GM18870 (cell line): ENCODE results near the gene ASPG.

Source experiments
- ATAC-seq: cut with Tn5 transposase; IDR thresholded peaks from one replicate; pipeline ENCODE4 v1.9.1; 2021; ENCODE audit warnings: moderate library complexity; ENCODE audit not compliant: unreplicated experiment

The ASPG gene

DNA sequence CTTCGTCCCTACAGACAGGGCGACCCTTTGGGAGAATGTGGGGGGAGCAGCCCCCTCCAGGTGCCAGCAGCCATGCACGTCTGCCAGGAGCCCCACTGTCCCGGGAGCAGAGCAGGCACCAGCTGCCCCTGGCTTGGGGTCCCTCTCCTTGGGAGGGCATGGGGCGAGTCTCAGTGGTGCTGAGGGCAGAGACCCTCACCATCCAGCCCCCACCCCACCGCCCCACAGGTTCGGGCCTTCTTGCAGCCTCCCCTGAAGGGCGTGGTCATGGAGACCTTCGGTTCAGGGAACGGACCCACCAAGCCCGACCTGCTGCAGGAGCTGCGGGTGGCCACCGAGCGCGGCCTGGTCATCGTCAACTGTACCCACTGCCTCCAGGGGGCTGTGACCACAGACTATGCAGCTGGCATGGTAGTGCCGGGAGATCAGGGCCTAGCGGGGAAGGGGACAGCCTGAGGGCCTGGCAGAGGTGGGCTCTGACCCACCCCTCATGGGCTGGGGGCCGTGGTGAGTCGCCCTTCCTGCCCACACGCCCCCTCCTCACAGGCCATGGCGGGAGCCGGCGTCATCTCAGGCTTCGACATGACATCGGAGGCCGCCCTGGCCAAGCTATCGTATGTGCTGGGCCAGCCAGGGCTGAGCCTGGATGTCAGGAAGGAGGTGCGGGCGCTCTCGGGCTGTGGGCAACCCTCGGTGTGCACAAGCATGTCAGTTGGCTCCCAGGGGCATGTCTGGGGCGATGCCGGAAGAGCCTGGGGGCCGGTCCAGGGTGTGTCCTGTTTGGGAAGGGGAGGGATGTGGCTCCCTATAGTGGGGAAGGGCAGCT is 18.8 kb downstream of the ASPG start:
- no peak for ATAC-seq

DNA sequence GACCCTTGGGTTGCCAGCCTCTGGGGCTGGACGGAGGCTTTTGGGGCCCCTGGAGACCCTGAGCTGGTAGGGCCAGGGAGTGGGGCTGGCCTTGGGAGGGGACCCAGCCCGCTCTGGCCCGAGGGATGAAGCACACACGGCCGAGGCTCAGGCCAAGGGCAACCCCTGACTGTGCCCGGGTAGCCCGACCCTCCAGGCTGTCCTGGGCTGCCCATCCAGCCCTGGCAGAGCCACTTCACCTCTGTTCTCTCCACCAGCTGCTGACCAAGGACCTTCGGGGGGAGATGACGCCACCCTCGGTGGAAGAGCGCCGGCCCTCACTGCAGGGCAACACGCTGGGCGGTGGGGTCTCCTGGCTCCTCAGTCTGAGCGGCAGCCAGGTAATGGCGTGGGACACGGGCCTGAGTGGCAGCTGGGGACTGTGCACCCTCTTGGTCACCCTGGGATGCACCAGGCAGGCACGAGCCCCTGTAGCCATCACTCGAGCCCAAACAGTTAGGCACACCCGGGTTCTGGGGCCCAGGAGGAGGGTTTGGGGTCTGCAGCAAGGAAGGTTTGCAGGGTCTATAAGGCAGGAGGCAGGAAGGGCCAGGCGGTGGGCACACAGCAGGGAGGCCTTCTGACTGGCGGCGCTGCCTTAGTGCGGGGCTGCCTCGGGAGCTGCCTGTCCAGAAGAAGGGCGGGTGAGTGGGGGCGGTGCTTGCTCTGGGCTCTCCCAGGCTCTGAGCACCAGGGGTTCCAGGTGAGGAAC is 19.7 kb downstream of the ASPG start:
- no peak for ATAC-seq

DNA sequence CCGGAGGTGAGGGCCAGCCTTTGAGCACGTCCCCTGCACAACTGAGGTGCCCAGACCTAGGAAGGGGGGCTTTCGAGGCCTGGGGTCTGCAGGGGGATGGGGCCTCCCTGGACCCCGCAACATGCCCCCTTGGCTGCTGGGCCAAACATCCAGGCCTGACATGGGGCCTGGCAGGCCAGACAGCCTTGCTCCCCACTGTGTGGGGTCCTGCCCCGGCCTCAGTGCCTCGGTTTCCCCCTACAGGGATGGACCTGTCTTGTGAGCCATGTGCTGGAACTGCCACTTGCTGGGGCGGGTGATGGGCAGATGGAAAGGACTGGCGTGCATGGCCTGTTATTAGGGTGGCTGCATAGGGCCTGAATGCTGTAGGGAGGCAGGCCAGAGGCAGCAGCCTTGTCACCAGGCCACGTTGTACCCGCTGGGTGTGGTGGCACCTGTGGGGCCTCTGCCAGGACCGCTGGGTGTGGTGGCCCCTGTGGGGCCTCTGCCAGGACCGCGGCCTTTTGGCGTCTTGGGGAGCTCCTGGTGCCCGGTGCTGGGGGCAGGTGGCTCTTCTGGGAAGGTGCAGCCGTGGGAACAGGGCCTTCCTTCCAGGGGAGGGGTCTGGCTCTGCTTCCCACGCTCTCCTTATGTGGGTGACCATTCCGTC is 20.4 kb downstream of the ASPG start:
- ATAC-seq = no peak

DNA sequence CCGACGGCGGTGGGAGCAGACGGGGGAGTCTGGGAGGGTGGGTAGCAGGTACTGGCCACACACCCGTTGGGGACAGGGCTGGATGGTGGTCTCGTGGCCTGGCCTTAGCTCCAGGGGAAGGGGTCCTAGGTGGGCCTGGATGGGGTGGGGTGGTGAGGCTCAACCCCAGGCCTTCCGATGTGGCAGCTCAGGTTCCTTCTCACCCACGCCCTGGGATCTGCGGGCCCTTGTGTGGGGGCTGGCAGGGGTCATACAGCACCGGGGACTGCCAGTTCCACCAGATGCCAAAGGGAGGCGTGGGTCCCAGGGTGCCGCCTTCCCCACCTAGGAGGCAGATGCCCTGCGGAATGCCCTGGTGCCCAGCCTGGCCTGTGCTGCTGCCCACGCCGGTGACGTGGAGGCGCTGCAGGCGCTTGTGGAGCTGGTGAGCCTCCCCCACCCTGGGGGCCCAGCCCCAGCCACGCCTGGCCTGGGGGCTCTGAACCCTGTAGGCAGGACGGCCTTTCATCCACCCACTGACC is 21.0 kb downstream of the ASPG start:
- no peak for ATAC-seq

DNA sequence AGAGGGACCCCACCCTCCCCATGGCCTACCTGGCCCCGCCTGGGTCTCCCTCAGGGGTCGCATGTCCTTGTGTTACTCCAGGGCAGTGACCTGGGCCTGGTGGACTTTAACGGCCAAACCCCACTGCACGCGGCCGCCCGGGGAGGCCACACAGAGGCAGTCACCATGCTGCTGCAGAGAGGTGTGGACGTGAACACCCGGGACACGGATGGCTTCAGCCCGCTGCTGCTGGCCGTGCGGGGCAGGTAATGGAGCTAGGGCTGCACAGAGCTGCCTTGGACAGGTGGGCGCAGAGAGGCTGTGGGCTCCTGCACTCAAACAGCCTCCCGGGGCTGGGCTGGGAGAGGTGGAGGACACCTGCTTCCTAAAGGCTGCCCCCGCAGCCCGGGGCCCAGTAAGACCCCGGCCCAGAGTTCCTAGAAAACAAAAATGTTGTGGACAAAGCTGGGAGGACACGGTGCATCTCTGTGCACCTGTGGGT is 21.6 kb downstream of the ASPG start:
- no peak for ATAC-seq

DNA sequence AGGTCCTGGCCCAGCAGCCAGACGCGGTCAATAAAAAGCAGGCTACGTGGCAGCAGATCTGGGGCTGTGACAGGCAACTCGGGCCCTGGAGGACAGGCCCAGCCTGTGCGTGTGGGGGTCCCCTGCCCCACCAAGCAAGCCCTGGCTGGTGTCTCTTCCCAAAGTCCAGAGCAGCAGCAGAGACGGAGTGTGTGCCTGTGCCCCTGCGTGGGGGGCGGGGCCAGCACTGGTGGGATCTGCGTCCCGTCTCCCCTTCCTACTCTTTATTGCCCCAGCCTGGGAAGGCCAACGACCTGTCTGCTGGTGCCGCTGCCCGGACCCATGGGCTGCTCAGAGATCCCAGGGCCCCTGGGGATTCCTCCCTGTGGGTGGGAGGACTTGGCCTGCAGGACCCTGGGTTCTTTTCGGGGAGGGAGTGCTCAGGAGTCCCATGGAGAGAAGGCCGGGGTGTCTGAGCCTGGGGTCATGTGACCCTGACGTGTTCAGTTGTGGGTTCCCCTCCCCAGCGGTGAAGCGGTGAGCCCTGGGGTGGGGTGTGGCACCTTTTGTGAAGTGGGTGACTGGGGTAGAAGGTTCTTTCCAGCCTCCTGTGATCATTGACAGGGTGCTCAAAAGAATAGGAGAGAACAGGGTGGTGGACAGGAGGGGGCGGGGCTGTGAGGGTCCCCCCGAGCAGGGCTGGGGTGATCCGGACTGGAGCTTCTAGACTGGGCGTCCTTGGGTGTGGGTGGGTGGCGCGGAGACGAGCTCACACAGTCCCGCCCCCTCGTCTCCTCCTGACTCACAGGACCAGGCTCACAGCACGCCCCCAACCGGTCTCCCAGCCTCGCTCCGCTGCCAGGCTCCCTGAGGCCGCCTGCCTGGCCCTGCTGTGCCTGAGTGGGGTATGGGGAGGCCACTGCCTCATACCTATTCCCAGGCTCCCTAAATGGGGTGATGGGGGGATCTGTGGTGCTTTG is 22.4 kb downstream of the ASPG start:
- ATAC-seq = no peak

DNA sequence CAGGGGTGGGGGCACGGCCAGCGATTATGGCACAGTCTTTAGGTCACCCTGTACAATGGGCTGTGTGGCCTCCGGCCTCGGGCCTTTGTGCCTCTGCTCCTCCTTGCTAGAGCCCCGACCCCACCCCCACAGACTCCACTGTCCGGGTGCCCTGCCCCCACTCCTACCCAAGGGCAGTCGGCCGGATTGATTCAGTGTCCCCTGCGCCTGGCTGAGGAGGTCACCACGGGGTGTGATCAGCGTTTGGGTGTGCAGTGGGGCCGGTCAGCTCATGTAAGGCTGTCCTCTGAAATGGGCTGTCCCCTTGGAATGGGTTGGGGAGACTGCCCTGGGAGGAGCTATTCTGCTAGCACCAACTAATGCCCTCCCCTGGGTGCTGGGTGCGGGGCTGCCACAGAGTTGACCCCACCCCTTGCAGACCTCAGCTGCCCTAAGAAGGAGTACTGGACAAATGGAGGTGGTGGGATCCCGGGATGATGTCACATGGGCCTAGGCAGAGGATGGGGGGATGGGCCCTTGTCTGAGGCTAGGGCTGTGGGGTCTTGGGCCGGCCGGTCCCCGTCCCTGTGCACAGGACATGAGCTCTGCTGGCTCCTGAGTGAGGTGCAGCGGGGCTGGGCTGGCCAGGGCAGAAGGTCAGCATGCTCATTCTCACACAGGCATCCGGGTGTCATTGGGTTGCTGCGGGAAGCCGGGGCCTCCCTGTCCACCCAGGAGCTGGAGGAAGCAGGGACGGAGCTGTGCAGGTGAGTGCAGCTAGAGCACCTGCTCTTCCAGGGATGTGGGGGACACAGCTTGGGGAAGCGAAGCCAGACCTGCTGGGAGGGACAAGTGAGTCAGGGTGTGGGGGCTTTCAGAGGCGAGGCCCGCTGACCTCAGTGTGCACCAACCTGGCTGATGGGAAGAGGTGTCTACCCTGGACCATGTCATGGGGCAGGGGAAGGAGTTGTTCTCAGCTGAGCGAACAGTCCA is 23.4 kb downstream of the ASPG start:
- no peak for ATAC-seq

DNA sequence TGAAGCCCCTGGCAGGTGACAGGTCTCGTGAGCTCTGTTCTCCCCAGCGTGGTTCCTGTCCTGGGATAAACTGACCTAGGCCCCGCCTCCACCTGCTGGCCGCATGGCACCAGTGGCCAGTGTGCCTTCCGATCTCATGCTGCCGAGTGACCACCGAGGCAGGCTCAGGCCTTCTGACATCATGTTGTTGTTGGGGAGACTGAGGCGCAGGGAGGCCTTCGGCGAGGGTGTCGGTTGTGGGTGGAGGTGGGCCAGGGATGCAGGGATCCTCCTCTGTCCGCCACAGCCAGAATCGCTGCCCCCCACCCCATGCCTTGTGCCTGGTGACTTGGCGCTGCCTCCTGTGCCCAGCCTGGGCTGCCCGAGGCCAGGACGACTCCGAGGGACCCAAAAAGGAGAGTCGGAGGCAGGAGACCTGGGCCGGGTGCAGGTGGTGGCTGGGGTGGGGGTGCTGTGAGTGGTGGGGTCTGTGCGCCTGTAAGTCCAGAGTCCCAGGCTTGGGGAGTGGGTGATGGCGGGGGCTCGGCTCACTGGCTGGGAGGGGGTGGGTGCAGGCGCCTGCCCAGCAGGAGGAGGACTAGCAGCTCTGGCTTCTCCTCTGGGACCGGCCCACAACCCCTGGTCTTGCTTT is 24.3 kb downstream of the ASPG start:
- ATAC-seq = no peak

DNA sequence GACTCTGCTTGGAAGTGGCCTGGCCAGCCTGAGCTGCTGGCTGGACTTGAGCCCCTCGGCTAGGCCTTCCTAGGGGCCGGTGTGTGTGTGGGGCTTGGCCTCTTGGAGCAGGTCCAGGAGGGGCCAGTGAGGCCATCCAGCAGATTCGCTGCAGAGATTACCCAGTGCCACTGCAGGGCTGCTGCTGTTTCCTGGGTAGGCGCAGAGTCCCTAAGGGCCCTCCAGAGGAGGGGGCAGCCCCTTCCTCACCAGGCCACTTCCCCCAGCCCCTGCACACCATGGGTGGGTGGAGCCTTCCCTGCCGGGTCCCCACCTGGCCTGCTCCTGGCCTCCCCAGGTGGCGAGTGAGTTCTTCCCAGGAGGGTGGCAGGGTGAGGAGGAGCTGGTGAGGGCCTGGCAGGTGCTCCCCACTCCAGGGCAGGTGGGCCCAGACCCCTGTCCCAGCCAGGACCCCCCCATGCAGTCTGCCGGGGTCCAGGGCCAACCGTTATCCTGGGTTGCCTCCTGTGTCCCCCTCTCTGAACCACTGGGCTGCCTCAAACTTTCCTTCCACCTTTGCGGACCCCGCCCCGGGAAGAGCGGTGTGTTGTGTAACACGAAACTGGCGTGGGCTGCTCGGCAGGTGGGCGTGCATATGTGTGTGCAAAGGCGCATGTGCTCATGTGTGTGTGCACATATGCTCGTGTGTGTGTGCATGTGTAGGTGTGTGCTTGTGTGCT is 25.1 kb downstream of the ASPG start:
- no peak for ATAC-seq

DNA sequence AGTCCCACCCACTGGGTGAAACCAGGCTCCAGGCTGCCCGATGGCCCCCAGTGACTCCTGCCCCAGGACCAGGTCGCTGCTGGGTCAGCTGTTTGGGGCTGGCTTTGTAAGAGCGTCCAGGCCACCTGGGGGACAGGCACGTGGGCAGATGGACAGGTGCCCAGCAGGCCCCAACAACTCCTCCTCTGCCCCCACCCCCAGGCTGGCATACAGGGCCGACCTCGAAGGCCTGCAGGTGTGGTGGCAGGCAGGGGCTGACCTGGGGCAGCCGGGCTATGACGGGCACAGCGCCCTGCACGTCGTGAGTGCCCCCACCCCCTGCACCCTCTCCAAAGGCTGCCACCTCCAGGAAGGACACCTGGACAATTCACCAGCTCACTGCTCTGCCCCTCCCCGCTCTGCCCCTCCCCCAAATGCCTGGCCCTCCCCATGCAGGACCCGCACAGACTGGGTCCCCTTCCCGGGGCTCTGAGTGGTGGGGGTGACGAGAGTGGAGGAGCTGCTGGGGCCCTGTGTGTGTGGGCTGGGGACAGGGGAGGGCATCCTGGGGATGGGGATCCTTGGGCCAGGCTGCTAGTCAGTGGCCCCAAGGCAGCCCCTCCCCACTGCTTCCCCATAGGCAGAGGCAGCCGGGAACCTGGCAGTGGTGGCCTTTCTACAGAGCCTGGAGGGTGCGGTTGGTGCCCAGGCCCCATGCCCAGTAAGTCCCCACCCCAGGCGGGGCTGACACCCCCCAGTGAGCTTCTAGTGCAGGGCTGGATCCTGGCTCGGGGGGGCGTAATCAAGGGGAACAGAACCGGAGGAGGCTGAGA is 26.0 kb downstream of the ASPG start:
- ATAC-seq = no peak

DNA sequence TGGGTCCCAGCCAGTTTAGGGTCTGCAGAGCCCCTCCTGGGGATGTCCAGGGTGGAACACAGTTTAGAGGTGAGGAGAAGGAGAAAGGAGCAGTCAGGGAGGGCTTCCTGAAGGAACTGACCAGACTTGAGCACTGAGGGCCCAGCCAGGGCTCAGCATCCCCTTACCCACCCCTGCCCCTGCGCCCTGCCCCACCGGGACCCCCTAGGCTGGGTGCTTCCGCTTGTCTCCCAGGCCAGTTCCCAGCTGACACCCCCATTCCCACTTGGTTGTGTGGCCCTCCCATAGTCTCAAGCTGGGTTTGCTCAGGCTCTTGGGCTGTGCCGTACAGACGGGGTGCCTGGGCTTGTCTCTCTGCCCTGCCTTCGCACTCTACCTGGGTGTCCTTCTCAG is 26.6 kb downstream of the ASPG start:
- no peak for ATAC-seq

DNA sequence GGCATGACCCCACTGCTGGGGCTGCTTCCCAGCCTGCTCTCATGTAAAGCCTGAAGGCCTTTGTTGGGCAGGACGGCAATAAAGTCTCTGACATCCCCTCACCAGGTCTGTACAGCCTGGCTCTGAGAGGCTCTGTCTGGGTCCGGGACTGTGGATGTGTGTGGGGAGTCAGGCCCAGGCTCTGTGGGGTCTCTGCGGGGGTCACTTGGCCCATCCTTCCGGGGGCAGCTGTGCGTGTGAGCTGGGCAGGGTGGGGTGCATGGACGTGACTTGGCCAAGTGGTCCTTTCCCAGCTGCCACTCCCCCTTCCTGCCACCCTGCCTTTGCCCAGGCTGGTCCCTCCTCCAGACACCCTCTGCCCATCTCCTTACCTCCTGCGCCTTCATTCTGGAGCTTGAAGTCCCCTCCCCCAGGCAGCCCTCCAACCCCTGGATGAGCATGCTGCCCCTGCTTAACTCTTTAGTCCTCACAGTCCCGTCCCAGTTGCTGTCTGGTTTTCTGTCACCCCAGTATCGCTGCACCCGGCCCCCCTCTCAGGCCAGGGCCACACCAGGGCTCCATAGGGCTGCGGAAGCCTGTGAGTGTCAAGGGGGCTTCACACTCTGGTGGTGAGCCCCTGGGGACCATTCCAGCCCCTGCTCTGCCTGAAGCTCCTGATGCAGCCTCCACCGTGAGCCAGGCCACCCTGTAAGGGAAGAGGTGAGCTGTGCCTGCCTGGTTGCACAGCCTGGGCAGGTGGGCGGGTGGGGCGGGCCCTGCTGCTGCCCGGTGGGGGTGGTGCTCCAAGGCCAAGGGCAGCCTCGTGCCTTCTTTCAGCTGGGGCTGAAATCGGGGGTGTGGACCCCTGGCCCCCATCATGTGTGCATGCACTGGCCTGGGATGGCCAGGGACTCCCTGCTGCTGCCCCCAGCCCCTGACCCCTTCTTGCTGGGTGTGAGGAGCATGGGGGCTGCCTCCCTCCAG is 27.4 kb downstream of the ASPG start:
- ATAC-seq = no peak

DNA sequence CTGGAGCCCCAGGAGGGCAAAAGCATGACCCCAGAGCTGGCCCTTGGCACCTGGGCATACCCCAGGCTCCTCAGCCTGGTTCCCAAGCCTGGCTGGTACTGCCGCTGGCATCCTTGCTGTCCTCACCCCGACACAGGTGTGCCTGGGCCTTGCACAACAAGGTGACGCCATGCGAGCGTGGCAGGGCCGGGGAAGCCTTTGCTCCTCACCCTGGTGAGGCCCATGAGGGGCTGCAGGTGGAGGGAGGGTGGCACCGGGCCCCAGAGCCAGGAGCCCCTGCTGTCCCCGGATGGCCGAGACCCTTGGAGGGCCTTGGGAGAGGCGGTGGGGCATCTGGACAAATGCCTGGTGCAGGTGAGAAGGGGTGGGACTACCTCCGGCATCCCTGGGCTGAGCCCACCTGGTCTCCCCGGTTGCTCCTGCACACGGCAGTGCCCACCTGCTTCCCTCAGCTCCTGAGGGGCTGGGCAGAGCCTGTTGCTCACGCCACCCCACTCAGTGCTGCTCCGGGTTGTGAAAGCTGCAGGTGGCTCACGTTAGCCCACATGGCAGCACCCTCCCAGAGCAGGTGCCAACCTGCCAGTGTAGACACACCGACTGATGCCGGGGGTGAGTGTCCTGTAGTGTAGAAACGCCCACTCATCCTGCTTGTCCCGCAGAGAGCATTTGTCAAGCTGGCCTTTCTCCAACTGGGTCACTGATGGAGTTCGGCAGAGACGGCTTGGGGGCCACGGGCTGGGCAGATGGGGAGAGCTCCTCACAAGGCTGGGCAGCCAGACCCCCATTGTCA is 28.3 kb downstream of the ASPG start:
- no peak for ATAC-seq

DNA sequence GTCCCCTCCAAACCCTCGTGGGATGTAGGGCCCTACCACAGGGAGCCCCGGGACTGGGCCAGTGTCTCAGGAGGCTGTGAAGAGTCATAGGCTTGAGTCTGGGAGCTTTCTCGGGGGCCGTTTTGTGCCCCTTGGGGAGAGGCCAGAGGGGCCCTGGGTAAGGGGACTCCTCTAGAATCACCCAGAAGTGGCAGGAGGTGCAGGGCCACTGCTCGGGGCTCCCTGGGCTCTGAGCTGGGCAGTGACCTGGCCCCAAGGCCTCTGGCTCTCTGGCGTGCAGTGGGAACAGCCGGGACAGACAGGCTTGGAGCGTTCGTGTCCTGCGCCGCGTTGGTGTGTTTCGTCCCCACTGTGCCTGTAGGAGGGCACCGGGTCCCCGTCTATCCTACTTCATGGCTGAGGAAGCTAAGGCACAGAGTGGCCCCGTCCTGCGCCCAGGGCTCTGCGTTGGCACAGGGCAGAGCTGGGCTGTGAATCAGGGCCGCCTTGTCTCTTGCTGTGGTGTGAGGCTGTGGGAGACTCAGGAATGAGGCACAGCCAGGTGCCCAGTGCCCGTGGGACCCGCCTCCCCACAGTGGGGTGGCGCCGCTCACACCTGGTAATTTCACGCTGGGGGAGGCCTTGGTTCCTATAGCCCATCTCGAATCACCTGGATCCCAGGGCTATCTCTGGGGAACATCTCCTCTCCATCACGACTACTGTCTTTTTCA is 29.1 kb downstream of the ASPG start:
- no peak for ATAC-seq

DNA sequence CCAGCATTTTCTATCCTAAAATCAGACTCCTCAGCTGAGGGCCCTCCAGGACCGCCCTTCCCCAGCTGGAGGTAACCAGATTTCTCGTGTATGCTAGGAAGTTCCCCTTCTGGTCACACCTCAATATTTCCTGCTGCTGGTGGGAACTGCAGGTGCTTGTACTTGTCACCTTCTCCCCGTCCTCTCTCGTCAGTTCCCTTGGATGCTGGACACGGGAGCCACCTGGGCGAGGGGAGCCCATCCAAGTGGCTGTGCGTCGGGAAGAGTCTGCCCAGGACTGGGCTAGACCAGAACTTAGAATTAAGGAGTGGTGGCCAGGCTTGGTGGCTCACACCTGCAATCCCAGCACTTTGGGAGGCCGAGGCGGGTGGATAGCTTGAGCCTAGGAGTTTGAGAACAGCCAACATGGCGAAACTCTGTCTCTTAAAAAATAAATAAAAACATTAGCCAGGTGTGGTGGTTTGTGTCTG is 29.7 kb downstream of the ASPG start:
- no peak for ATAC-seq
